HL-60 (cell line): ENCODE data around the gene KISS1.

Experiments used
- DNase-seq, 2 experiments: peaks; one replicate each; pipeline ENCODE4 v3.0.0-alpha.2; 2010 to 2020; ENCODE audit warnings: low read depth in 1 of 2, low spot score in 1 of 2
- H3K27ac ChIP-seq: fragments of 250-450 bp; sonication (Bioruptor Pico); replicated peaks from 2 replicates; pipeline ENCODE4 v1.5.1; 2020; ENCODE audit warnings: mild to moderate bottlenecking, moderate library complexity
- H3K27me3 ChIP-seq: fragments of 250-450 bp; sonication (Bioruptor Pico); 2 replicates; pipeline ENCODE4 v1.5.1; 2021; ENCODE audit warnings: mild to moderate bottlenecking, moderate library complexity; ENCODE audit not compliant: insufficient read depth, poor library complexity, severe bottlenecking
- H3K4me3 ChIP-seq: replicated peaks from 2 replicates; pipeline ENCODE4 v1.5.1; 2011; ENCODE audit warnings: mild to moderate bottlenecking, control low read depth, low read length; ENCODE audit not compliant: insufficient read depth
- GABPA ChIP-seq: IDR thresholded peaks from 2 replicates; pipeline ENCODE4 v1.6.1; 2012; ENCODE audit warnings: low read depth
- POLR2AphosphoS5 ChIP-seq: IDR thresholded peaks from 2 replicates; pipeline ENCODE4 v1.6.1; 2012; ENCODE audit warnings: low read depth
- REST ChIP-seq: IDR thresholded peaks from 2 replicates; pipeline ENCODE4 v1.6.1; 2012; ENCODE audit warnings: low read depth; ENCODE audit not compliant: insufficient replicate concordance
- SPI1 ChIP-seq: IDR thresholded peaks from 2 replicates; pipeline ENCODE4 v1.6.1; 2012; ENCODE audit warnings: low read depth, mild to moderate bottlenecking, borderline replicate concordance
- TF ChIP-seq, protein P1 (sequence below): IDR thresholded peaks from one replicate; pipeline ENCODE4 v1.5.1; 2011; ENCODE audit warnings: low read length, control low read depth, inconsistent platforms; ENCODE audit not compliant: insufficient read depth

KISS1 gene

GRCh38 chr1:204192046-204192445, 4.2 kb downstream of the KISS1 start:
- peaks cover 39% of the 10 kb centered on the region for H3K27me3 ChIP-seq
- H3K4me3 ChIP-seq = no peak overlapping the region
- no peak overlapping the region for H3K27ac ChIP-seq
- TF ChIP-seq, protein P1, sequence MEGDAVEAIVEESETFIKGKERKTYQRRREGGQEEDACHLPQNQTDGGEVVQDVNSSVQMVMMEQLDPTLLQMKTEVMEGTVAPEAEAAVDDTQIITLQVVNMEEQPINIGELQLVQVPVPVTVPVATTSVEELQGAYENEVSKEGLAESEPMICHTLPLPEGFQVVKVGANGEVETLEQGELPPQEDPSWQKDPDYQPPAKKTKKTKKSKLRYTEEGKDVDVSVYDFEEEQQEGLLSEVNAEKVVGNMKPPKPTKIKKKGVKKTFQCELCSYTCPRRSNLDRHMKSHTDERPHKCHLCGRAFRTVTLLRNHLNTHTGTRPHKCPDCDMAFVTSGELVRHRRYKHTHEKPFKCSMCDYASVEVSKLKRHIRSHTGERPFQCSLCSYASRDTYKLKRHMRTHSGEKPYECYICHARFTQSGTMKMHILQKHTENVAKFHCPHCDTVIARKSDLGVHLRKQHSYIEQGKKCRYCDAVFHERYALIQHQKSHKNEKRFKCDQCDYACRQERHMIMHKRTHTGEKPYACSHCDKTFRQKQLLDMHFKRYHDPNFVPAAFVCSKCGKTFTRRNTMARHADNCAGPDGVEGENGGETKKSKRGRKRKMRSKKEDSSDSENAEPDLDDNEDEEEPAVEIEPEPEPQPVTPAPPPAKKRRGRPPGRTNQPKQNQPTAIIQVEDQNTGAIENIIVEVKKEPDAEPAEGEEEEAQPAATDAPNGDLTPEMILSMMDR = no peak
- TF ChIP-seq GABPA = no peak
- no peak for TF ChIP-seq POLR2AphosphoS5
- no peak for TF ChIP-seq SPI1
- TF ChIP-seq REST = no peak
- no peak for DNase-seq

DNA sequence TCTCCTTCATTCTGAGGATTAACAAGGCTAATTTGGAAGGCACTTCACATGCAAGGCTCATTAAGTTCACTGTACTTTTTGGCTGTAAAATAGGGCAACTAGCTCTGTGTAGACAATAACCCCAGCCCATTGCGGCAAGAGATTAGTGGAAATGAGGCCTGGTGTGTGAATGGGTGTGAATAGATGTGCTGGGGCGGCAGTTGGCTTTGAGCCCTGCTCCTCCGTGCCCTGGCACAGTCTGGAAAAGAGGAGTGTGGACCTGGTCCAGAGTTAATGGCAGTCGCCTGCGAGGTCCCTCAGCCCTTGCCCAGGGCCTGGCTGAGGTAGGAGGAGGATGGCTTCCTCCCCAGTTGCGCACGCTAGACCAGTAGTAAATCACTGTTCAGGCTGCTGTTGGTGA, 4.8 kb downstream of the KISS1 start:
- TF ChIP-seq GABPA (no peak), SPI1 (no peak), POLR2AphosphoS5 (no peak), REST (no peak)
- TF ChIP-seq, protein P1 = no peak
- Histone ChIP-seq H3K27ac (no peak overlapping the region), H3K27me3 (peaks cover 39% of the 10 kb centered on the region), H3K4me3 (no peak overlapping the region)
- no peak for DNase-seq

DNA sequence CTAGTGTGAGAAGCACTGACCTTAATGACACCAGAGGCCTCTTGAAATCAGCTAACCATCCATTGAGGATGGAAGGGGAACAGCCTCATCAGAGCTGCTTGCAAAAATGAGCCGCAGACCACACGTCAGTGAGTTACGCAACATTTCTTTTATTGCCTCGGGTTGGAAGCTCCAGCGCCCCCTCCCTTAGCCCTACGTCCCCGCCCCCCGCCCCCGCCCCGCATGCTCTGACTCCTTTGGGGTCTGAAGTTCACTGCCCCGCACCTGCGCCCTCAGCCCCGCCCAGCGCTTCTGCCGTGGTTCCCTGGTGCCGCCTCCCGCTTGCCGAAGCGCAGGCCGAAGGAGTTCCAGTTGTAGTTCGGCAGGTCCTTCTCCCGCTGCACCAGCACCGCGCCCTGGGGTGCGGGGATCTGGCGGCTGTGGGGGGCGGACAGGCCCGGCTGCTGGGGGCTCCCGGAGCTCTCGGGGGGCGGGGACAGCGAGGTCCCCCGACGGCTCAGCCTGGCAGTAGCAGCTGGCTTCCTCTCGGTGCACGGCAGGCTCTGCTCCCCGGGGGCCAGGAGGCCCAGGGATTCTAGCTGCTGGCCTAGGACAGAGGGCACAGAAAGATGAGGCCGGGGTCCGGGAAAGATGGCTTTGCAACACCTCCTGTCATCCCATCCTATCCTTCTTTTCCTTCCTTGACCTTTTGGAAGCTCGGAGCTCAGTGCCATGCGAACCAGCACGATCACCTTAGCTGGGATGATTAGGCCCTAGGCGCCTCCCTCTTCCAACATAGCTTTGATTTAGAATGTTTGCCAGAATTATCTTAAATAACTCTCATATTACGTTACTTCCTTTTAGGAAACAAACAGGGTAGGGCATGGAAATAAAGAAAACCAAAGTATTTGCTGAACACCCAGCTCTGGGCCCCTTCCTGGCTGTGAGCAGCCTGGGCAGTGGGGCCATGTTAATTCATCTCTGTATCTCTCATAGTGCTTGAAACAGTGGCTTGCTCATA, 5.8 kb downstream of the KISS1 start:
- Histone ChIP-seq H3K27me3 (peaks cover 36% of the 10 kb centered on the region), H3K27ac (no peak overlapping the region), H3K4me3 (peak overlapping the region; percentile 18)
- TF ChIP-seq SPI1 (peak; percentile 28; the same call in 1 of the 2 replicates), REST (no peak)
- DNase-seq = peak; percentile 85
